Fibroblast of lung (primary cell): ENCODE results near the gene SCGB3A1.

Experiments
- EZH2 ChIP-seq: IDR thresholded peaks from 2 replicates; pipeline ENCODE4 v1.5.1; 2012; ENCODE audit warnings: low read length, control low read depth, mild to moderate bottlenecking; ENCODE audit errors: missing control alignments
- TF ChIP-seq, protein P1 (sequence below), 2 donors: IDR thresholded peaks in 1 of 2; conservative IDR thresholded peaks in 1 of 2; 1 replicate in 1 of 2; 2 replicates in 1 of 2; pipeline ENCODE4 v1.5.1; 2011 to 2012; ENCODE audit warnings: low read length in 2 of 2, control low read depth in 1 of 2, inconsistent platforms in 1 of 2, low read depth in 1 of 2, mild to moderate bottlenecking in 1 of 2

DNA sequence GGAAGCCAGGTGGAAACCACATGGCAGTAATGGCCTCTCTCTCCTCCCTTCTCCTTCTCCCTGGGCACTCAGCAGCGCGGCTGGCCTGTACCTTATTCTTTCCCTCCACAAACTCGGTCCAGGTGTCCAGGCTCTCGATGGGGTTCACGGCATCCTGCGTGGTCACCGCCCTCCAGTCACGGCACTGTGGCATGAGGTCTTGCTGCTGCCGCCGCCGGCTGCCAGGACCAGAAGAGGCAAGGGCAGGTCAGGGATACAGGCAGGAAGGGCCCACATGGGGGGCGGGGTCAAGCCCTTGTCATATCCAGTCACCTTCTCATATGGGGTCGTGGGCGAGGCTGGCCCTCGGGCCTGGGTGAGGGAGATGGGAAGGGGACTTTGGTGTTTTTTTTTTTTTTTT is 32.5 kb upstream of the SCGB3A1 start:
- TF ChIP-seq EZH2, result no peak
- TF ChIP-seq, protein P1, sequence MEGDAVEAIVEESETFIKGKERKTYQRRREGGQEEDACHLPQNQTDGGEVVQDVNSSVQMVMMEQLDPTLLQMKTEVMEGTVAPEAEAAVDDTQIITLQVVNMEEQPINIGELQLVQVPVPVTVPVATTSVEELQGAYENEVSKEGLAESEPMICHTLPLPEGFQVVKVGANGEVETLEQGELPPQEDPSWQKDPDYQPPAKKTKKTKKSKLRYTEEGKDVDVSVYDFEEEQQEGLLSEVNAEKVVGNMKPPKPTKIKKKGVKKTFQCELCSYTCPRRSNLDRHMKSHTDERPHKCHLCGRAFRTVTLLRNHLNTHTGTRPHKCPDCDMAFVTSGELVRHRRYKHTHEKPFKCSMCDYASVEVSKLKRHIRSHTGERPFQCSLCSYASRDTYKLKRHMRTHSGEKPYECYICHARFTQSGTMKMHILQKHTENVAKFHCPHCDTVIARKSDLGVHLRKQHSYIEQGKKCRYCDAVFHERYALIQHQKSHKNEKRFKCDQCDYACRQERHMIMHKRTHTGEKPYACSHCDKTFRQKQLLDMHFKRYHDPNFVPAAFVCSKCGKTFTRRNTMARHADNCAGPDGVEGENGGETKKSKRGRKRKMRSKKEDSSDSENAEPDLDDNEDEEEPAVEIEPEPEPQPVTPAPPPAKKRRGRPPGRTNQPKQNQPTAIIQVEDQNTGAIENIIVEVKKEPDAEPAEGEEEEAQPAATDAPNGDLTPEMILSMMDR (conservative IDR thresholded peaks at IDR 0.05 in 1 of 2, IDR thresholded peaks at IDR 0.05 in 1 of 2; ENCODE audit: low read depth in 1 of 2, low read length in 2 of 2), result no peak
